ENCODE measurements around the gene CD83.

Gene CD83

GRCh38 chr6:14092838-14093789 is 24.5 kb upstream of the CD83 start:
- TF ChIP-seq REST (IDR thresholded peaks at IDR 0.05; ENCODE audit: insufficient replicate concordance, low read depth) (no peak), GABPA (IDR thresholded peaks at IDR 0.05; ENCODE audit: low read depth) (no peak)
- no peak for DNase-seq (ENCODE audit: low read depth in 1 of 2, low spot score in 1 of 2)
- H3K27me3 ChIP-seq (ENCODE audit: insufficient read depth, poor library complexity, severe bottlenecking) = no peaks in the 10 kb centered on the region
- H3K4me3 ChIP-seq (replicated peaks; ENCODE audit: insufficient read depth, low read length) = no peak overlapping the region
- H3K27ac ChIP-seq (replicated peaks) = no peak overlapping the region

GRCh38 chr6:14094721-14095120 is 22.9 kb upstream of the CD83 start:
- no peaks in the 10 kb centered on the region for H3K27me3 ChIP-seq (ENCODE audit: insufficient read depth, poor library complexity, severe bottlenecking)
- no peak overlapping the region for H3K4me3 ChIP-seq (replicated peaks; ENCODE audit: insufficient read depth, low read length)
- DNase-seq (ENCODE audit: low read depth in 1 of 2, low spot score in 1 of 2) = no peak
- H3K27ac ChIP-seq (replicated peaks) = peak overlapping the region; percentile 28
- TF ChIP-seq REST (IDR thresholded peaks at IDR 0.05; ENCODE audit: insufficient replicate concordance, low read depth) (no peak), POLR2AphosphoS5 (IDR thresholded peaks at IDR 0.05; ENCODE audit: low read depth) (no peak), GABPA (IDR thresholded peaks at IDR 0.05; ENCODE audit: low read depth) (no peak), SPI1 (IDR thresholded peaks at IDR 0.05; ENCODE audit: borderline replicate concordance, low read depth) (no peak), CTCF (IDR thresholded peaks at IDR 0.05; ENCODE audit: insufficient read depth, low read length) (no peak)

- Histone ChIP-seq H3K4me3 (replicated peaks; ENCODE audit: insufficient read depth, low read length) (no peak overlapping the region), H3K27me3 (ENCODE audit: insufficient read depth, poor library complexity, severe bottlenecking) (no peaks in the 10 kb centered on the region), H3K27ac (replicated peaks) (no peak overlapping the region)
These were observed 22.1 kb upstream of the CD83 start for GRCh38 chr6:14095437-14095836.

GRCh38 chr6:14100138-14100537 is 17.4 kb upstream of the CD83 start:
- H3K27me3 ChIP-seq (ENCODE audit: insufficient read depth, poor library complexity, severe bottlenecking) = no peaks in the 10 kb centered on the region
- peak in 1 of 2 experiments; percentile 21 for DNase-seq (ENCODE audit: low read depth in 1 of 2, low spot score in 1 of 2)
- no peak overlapping the region for H3K27ac ChIP-seq (replicated peaks)
- H3K4me3 ChIP-seq (replicated peaks; ENCODE audit: insufficient read depth, low read length) = no peak overlapping the region
- TF ChIP-seq REST (IDR thresholded peaks at IDR 0.05; ENCODE audit: insufficient replicate concordance, low read depth) (no peak), CTCF (IDR thresholded peaks at IDR 0.05; ENCODE audit: insufficient read depth, low read length) (no peak), SPI1 (IDR thresholded peaks at IDR 0.05; ENCODE audit: borderline replicate concordance, low read depth) (no peak), GABPA (IDR thresholded peaks at IDR 0.05; ENCODE audit: low read depth) (no peak), POLR2AphosphoS5 (IDR thresholded peaks at IDR 0.05; ENCODE audit: low read depth) (no peak)

More at GRCh38 chr6:14095437-14095836, 22.1 kb upstream of the CD83 start:
- no peak for DNase-seq (ENCODE audit: low read depth in 1 of 2, low spot score in 1 of 2)
- TF ChIP-seq CTCF (IDR thresholded peaks at IDR 0.05; ENCODE audit: insufficient read depth, low read length) (no peak), GABPA (IDR thresholded peaks at IDR 0.05; ENCODE audit: low read depth) (no peak)
